ENCODE results near the gene NAAA.

- TF ChIP-seq CTCF (conservative IDR thresholded peaks at IDR 0.05 in 1 of 2, IDR thresholded peaks at IDR 0.05 in 1 of 2; ENCODE audit: extremely low read depth in 1 of 2, insufficient read depth in 1 of 2, low read depth in 1 of 2, low read length in 2 of 2), result no peak
- TF ChIP-seq EZH2 (IDR thresholded peaks at IDR 0.05; ENCODE audit: borderline replicate concordance, low read length), result no peak
Measured at GRCh38 chr4:75963558-75963957, 22.7 kb upstream of the NAAA start.
